Suprapubic skin (tissue), 4 donors: ENCODE data around the gene PIWIL1. TPM values are rescaled to one million over a fixed set of nuclear protein-coding genes. Genes with fewer than 3 reads are reported as not detected.

Experiments
- DNase-seq, 2 donors: peaks; one replicate each; pipeline ENCODE4 v3.0.0-alpha.2; 2019; ENCODE audit warnings: low spot score in 2 of 2
- H3K27ac ChIP-seq: fragments of 200-600 bp; sonication (generic); one replicate; pipeline ENCODE4 v1.5.1; 2019
- H3K27me3 ChIP-seq: fragments of 200-600 bp; sonication (generic); one replicate; pipeline ENCODE4 v1.5.1; 2019
- H3K36me3 ChIP-seq: fragments of 200-600 bp; sonication (generic); one replicate; pipeline ENCODE4 v1.5.1; 2019
- H3K4me1 ChIP-seq: fragments of 200-600 bp; sonication (generic); one replicate; pipeline ENCODE4 v1.5.1; 2019
- H3K4me3 ChIP-seq: fragments of 200-600 bp; sonication (generic); one replicate; pipeline ENCODE4 v1.5.1; 2019; ENCODE audit warnings: mild to moderate bottlenecking
- H3K9me3 ChIP-seq: fragments of 200-600 bp; sonication (generic); one replicate; pipeline ENCODE4 v1.5.1; 2019
- CTCF ChIP-seq, 2 donors: fragments of 200-600 bp in 1 of 2; fragments of 450-650 bp in 1 of 2; sonication (generic) in 1 of 2; IDR thresholded peaks; one replicate each; pipeline ENCODE4 v1.5.1; 2016 to 2019; ENCODE audit warnings: antibody characterized with exemption in 2 of 2, mild to moderate bottlenecking in 1 of 2, moderate library complexity in 1 of 2
- EP300 ChIP-seq: sonication (generic); formaldehyde crosslinking; IDR thresholded peaks from one replicate; pipeline ENCODE4 v1.6.1; 2017; ENCODE audit warnings: antibody characterized with exemption
- POLR2A ChIP-seq, 2 donors: fragments of 450-650 bp; IDR thresholded peaks; one replicate each; pipeline ENCODE4 v1.6.1; 2017; ENCODE audit warnings: antibody characterized with exemption in 2 of 2, mild to moderate bottlenecking in 2 of 2, moderate library complexity in 2 of 2
- POLR2AphosphoS5 ChIP-seq, 3 donors: sonication (generic); formaldehyde crosslinking; IDR thresholded peaks; one replicate each; pipeline ENCODE4 v1.6.1; 2017; ENCODE audit warnings: antibody characterized with exemption in 3 of 3
- WGBS: methylation state at CpG from one replicate; pipeline ENCODE4 v1.1.5; 2018; 5-methylcytosine and 5-hydroxymethylcytosine counted together
- total RNA-seq, 4 donors: library from RNA; depleted of rRNA; stranded (reverse); fragments of >200 nt; gene quantifications; one replicate each; pipeline ENCODE4 v1.1.0, GENCODE V29; 2016

The PIWIL1 gene
- total RNA-seq, 4 donors from 2014 or later = not detected

- Histone ChIP-seq H3K27ac (no peak overlapping the region), H3K36me3 (no peaks in the 10 kb centered on the region), H3K9me3 (no peaks in the 10 kb centered on the region), H3K4me1 (peaks cover 6% of the 10 kb centered on the region), H3K27me3 (peaks cover 44% of the 10 kb centered on the region), H3K4me3 (no peak overlapping the region)
- DNase-seq = no peak
- TF ChIP-seq POLR2A (IDR thresholded peaks at IDR 0.05) (no peak), EP300 (no peak)
Observed at GRCh38 chr12:130353081-130353480, 15.4 kb downstream of the PIWIL1 start.

- TF ChIP-seq EP300 (no peak), CTCF (IDR thresholded peaks at IDR 0.05) (no peak), POLR2AphosphoS5 (IDR thresholded peaks at IDR 0.05) (no peak), POLR2A (IDR thresholded peaks at IDR 0.05) (no peak)
- H3K27ac ChIP-seq = no peak overlapping the region
- no peak overlapping the region for H3K4me3 ChIP-seq
- 61% methylated on average over 7 of the region's 7 CpGs for WGBS
- DNase-seq = no peak
- peaks cover 6% of the 10 kb centered on the region for H3K4me1 ChIP-seq
- peaks cover 45% of the 10 kb centered on the region for H3K27me3 ChIP-seq
- no peaks in the 10 kb centered on the region for H3K9me3 ChIP-seq
- H3K36me3 ChIP-seq = no peaks in the 10 kb centered on the region
Observed at GRCh38 chr12:130354407-130354806, 16.7 kb downstream of the PIWIL1 start.

- H3K27me3 ChIP-seq = peaks cover 47% of the 10 kb centered on the region
- no peak for DNase-seq
Observed at GRCh38 chr12:130356222-130356621, 18.5 kb downstream of the PIWIL1 start.

GRCh38 chr12:130357241-130357640 lies 19.6 kb downstream of the PIWIL1 start:
- H3K27ac ChIP-seq = no peak overlapping the region
- H3K9me3 ChIP-seq = no peaks in the 10 kb centered on the region
- peaks cover 47% of the 10 kb centered on the region for H3K27me3 ChIP-seq
- TF ChIP-seq EP300 (no peak), POLR2A (IDR thresholded peaks at IDR 0.05) (no peak), POLR2AphosphoS5 (IDR thresholded peaks at IDR 0.05) (no peak), CTCF (IDR thresholded peaks at IDR 0.05) (no peak)
- no peak for DNase-seq
- no peak overlapping the region for H3K4me3 ChIP-seq
- 75% methylated on average over 8 of the region's 8 CpGs for WGBS
- no peaks in the 10 kb centered on the region for H3K4me1 ChIP-seq
- no peaks in the 10 kb centered on the region for H3K36me3 ChIP-seq

More at GRCh38 chr12:130356222-130356621, 18.5 kb downstream of the PIWIL1 start:
- 76% methylated on average over 8 of the region's 8 CpGs for WGBS
- Histone ChIP-seq H3K9me3 (no peaks in the 10 kb centered on the region), H3K36me3 (no peaks in the 10 kb centered on the region), H3K27ac (no peak overlapping the region), H3K4me3 (no peak overlapping the region), H3K4me1 (no peaks in the 10 kb centered on the region)
- TF ChIP-seq CTCF (IDR thresholded peaks at IDR 0.05) = no peak

- no peak overlapping the region for H3K4me3 ChIP-seq
- no peaks in the 10 kb centered on the region for H3K36me3 ChIP-seq
- DNase-seq = no peak
- no peak overlapping the region for H3K27ac ChIP-seq
- peaks cover 44% of the 10 kb centered on the region for H3K27me3 ChIP-seq
- WGBS = 54% methylated on average over 14 of the region's 14 CpGs
- no peaks in the 10 kb centered on the region for H3K4me1 ChIP-seq
- no peak for TF ChIP-seq POLR2A (IDR thresholded peaks at IDR 0.05)
- TF ChIP-seq POLR2AphosphoS5 (IDR thresholded peaks at IDR 0.05) = no peak
- no peak for TF ChIP-seq CTCF (IDR thresholded peaks at IDR 0.05)
- no peak for TF ChIP-seq EP300
- no peaks in the 10 kb centered on the region for H3K9me3 ChIP-seq
Observed at GRCh38 chr12:130357729-130358330, 20.1 kb downstream of the PIWIL1 start.

- no peak for TF ChIP-seq CTCF (IDR thresholded peaks at IDR 0.05)
- TF ChIP-seq POLR2A (IDR thresholded peaks at IDR 0.05) = no peak
- no peak for TF ChIP-seq EP300
- TF ChIP-seq POLR2AphosphoS5 (IDR thresholded peaks at IDR 0.05) = no peak
- Histone ChIP-seq H3K36me3 (no peaks in the 10 kb centered on the region), H3K9me3 (no peaks in the 10 kb centered on the region), H3K27ac (no peak overlapping the region), H3K4me1 (no peaks in the 10 kb centered on the region), H3K4me3 (no peak overlapping the region), H3K27me3 (peaks cover 25% of the 10 kb centered on the region)
- WGBS = 71% methylated on average over 5 of the region's 5 CpGs
- no peak for DNase-seq
Observed at GRCh38 chr12:130362060-130362459, 24.4 kb downstream of the PIWIL1 start.
